ENCODE data around the gene DUSP12.

DUSP12 gene

DNA sequence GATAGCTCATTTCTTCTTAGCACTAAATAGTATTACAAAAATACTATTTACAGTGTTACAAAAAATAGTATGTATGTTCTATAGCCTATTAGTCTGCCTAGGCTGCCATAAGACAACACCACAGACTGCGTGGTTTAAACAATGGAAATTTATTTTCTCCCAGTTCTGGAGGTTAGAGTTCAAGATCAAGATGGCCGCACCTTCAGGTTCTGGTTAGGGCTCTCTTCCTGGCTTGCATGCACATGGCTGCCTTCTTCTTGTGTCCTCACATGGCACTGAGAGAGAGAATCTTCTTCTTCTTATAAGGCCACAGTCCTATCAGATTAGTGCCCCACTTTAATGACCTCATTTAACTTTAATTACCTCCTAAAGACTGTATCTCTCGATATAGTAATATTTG, 20.7 kb downstream of the DUSP12 start:
- DNase-seq (ENCODE audit: low spot score) = no peak

DNA sequence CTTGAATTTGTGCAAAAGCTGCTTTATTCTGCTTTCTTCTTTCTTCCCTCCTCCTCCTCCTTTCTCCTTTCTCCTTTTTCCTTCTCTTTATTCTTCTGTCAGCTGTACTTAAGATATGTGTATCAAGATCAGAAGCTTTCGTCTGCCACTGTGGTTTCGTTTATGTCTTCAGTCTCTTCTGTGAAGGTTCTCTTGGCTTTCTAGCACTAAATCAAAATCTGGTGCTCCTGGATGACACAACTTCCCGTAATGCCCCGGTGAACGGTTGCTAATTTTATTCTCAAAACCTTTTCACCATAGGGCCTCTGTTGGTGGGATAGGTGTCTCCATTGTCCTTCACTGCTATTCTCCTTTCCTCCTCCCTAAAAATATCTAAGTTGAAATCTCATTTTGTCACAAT, 21.6 kb downstream of the DUSP12 start:
- no peak for DNase-seq (ENCODE audit: low spot score)

DNA sequence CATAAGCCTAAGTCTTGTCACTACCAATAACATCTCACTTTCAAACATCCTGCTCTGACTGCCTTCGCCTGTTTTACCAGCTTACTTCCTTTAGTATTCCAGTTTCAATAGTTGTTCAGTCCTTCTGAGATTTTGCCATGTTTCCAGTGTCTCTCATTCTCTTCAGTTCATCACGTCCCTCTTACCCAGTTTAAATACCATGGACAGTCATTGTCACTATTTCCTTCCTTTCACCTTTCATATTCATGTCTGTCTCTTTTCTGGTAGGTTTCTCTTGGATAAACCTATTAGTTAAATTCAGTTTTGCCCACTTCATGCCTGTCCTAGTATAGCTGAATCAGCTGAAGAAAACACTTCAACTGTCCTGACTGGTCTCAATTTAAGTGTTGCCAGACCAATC, 22.4 kb downstream of the DUSP12 start:
- DNase-seq (ENCODE audit: low spot score) = no peak

GRCh38 chr1:161772397-161772796, 22.8 kb downstream of the DUSP12 start:
- DNase-seq (ENCODE audit: low spot score) = no peak

- DNase-seq (ENCODE audit: low spot score) = no peak
Measured at GRCh38 chr1:161773791-161774190, 24.2 kb downstream of the DUSP12 start.

DNA sequence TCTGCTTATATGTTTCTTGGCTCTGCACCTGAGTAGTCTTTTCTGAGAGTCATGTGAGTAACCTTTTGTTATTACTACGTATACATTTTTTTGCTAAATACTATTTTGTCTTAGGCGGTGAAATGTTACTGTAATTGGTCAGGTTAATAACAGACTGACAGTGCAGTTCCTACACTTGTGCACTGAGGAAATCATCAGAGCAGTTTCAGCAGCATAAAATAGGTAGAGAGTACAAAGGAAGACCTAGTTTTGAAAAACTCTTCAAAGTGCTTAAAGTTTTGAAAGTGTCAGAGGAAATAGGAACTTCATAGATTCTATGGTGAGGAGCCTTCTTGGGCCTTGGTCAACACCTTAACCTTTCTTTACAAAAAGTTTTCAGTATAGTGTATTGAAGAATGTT, 27.7 kb downstream of the DUSP12 start:
- DNase-seq (ENCODE audit: low spot score) = no peak

- no peak for DNase-seq (ENCODE audit: low spot score)
Measured at GRCh38 chr1:161778522-161778921, 28.9 kb downstream of the DUSP12 start.

DNA sequence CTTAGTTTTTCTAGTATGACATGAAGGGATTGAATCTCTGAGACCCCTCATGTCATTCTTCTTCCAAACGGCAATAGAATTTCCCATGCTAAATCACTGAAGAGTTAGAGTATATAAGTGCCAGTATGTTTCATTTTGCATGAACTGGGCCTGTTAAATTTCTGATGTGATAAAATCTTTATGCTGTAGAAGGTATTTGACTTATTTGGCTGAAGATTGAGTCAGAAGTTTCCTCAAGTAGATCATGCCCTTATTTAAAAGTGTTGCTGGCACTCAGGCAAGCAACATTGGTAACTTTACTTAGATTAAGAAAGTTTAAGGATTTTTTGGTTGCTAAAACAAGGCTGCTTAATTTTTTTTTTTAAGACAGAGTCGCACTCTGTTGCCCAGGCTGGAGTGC, 29.8 kb downstream of the DUSP12 start:
- no peak for DNase-seq (ENCODE audit: low spot score)

DNA sequence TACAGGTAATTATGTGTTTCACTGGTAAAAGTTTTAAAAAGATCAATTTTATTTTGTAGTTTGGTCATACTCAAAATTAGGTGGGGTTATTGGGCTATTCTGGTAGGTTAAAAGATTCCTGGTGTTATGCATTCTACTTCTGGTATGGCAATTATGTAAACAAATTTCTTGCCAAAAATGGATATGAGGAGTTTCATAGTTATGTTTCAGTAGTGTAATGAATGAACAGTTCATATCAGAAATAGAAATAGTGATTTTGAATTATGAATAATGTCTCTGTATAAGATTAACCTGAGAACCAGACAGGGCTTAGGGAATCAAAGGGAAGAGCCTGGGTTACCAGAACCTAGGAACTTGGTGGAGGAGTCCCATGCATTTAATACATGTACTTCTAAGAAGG, 32.4 kb downstream of the DUSP12 start:
- no peak for DNase-seq (ENCODE audit: low spot score)

GRCh38 chr1:161782886-161783285, 33.3 kb downstream of the DUSP12 start:
- no peak for DNase-seq (ENCODE audit: low spot score)

DNA sequence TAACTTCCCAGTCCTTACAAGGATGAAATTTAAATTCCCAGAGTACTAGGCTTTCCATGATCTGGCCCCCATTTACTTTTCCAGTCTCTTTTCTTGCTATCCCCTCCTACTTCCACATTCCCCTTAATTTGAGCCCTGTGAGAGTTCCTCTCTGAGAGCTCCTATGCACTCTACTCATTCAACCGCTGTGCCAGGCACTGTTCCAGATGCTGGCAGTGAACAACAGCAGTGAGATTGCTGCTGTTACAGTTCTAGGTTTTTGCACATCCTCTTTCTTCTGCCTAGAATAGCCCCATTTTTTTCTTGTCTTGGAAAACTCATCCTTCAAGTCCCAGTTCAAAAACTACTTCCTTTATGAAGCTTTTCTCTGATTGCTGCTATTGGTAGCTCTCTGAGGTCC, 35.4 kb downstream of the DUSP12 start:
- peak; percentile 8 for DNase-seq (ENCODE audit: low spot score)

DNA sequence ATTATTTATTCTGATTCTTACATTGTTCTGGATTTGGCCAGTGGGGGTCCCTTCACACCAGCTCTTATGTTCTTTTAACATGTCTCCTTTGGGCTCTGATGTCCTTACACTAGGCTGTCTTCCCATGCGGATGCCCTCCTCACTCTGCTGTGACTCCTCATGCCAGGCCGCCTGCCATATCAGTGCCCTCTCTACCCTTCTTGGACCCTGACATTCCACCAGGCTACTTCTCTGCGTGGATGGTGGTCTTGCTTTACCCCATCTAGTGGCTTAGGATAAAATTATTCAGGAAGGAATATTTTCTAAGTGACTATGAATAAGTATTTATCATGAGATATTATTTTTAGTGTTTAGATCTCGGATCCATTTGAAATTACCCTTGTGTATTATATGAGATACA, 37.8 kb downstream of the DUSP12 start:
- no peak for DNase-seq (ENCODE audit: low spot score)

- DNase-seq (ENCODE audit: low spot score) = no peak
Measured at GRCh38 chr1:161790587-161791317, 41.2 kb downstream of the DUSP12 start.

DNA sequence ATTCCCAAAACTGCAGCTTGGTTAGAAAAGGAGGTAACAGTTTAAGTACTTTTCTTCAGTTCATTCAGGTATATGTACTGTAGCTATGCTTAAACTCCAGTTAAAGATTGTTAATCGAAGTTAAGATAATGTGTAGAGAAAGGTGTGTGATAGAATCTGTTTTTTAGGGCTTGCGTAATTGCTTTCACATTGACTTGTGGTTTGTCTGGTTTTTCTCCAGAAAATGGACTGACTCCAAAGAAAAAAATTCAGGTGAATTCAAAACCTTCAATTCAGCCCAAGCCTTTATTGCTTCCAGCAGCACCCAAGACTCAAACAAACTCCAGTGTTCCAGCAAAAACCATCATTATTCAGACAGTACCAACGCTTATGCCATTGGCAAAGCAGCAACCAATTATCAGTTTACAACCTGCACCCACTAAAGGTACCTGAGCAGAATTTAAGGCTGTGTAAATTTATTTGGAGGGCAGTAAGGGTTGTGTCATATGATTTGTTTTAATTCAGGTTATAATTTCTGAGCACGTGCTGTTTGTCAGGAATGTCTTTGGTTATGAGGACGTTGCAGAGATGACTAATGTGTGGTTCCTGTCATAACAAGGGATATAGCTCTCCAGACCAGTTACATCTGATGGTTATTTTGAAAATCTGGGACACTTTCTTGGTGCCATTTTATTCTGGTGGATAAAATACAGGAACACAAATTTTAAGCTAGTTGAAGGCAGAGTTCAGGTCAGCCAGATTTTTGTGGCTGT, 42.5 kb downstream of the DUSP12 start:
- DNase-seq (ENCODE audit: low spot score) = no peak

GRCh38 chr1:161792740-161793139, 43.2 kb downstream of the DUSP12 start:
- DNase-seq (ENCODE audit: low spot score) = peak; percentile 52

- DNase-seq (ENCODE audit: low spot score) = no peak
Measured at GRCh38 chr1:161799792-161800191, 50.2 kb downstream of the DUSP12 start.

- DNase-seq (ENCODE audit: low spot score) = no peak
Measured at GRCh38 chr1:161801955-161802354, 52.4 kb downstream of the DUSP12 start.

- no peak for DNase-seq (ENCODE audit: low spot score)
Measured at GRCh38 chr1:161803181-161803580, 53.6 kb downstream of the DUSP12 start.

DNA sequence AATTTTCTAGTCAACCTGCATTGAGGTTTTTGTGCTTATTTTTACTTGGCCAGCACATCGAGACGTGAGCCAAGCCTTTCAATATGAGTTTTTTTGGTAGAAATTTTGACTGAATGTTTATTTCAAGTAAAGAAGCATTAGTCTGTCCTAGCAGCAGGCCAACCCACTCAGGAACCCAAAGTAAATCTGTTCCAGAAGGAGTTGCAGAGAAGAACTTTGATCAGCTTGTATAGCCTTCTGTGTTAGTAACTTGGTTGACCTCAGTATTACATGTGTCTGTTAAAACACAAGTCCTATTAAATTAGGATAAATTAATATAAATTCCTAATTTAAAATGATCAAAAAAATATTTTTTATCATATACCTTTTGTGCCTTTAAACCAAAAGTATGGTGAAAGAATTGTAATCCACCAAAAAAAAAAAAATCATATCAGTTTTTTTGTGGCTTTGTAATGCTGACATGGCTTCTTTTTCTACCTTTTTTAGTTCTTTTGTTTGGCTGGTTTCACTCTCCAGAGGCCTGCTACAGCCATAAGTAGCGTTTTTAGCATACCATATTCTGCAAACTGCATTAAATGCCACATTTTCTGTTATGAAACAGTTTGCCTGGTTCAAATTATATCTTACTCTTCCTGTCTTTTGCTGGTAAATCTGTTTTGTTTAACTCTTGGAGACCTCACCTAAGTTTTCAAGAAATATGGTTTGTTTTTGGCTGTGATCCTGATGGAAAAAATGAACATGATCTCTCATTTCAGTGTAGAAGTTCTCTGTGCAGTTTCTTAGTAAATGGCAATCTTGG, 56.0 kb downstream of the DUSP12 start:
- DNase-seq (ENCODE audit: low spot score) = no peak

Data from putamen (tissue), 1 donor.